HepG2 (cell line): ENCODE measurements around the gene TMEM217.

Source experiments
- EED ChIP-seq: sonication (generic); formaldehyde crosslinking; IDR thresholded peaks from 2 replicates; pipeline ENCODE4 v1.5.0; 2020; ENCODE audit warnings: mild to moderate bottlenecking, missing genetic modification reagents
- RFX5 ChIP-seq: IDR thresholded peaks from 2 replicates; pipeline ENCODE4 v1.6.1; 2011; ENCODE audit warnings: low read depth, low read length, improper control_type of control experiment
- SAP130 ChIP-seq: IDR thresholded peaks from 2 replicates; pipeline ENCODE4 v1.6.1; 2016; ENCODE audit warnings: low read depth
- SIX4 ChIP-seq: sonication (generic); formaldehyde crosslinking; IDR thresholded peaks from 2 replicates; pipeline ENCODE4 v1.4.0; 2020; ENCODE audit warnings: missing genetic modification reagents
- SMC3 ChIP-seq: IDR thresholded peaks from 2 replicates; pipeline ENCODE4 v1.6.1; 2011; ENCODE audit warnings: low read length, improper control_type of control experiment
- SP140L ChIP-seq: sonication (generic); formaldehyde crosslinking; IDR thresholded peaks from 2 replicates; pipeline ENCODE4 v1.4.0; 2020; ENCODE audit warnings: missing genetic modification reagents, borderline replicate concordance
- ZNF121 ChIP-seq: sonication (generic); formaldehyde crosslinking; IDR thresholded peaks from 2 replicates; pipeline ENCODE4 v1.5.0; 2020; ENCODE audit warnings: mild to moderate bottlenecking, missing genetic modification reagents
- ZNF670 ChIP-seq: sonication (generic); formaldehyde crosslinking; IDR thresholded peaks from 2 replicates; pipeline ENCODE4 v1.8.0; 2022; ENCODE audit warnings: mild to moderate bottlenecking, missing genetic modification reagents, borderline replicate concordance

GRCh38 chr6:37205997-37206340 is 52.0 kb downstream of the TMEM217 start:
- TF ChIP-seq ZNF670 (CRISPR knock-in tag): no peak
- TF ChIP-seq EED (CRISPR knock-in tag): no peak
- no peak for TF ChIP-seq SIX4
- no peak for TF ChIP-seq SMC3
- no peak for TF ChIP-seq SAP130
- TF ChIP-seq RFX5: no peak
- no peak for TF ChIP-seq SP140L
- TF ChIP-seq ZNF121 (CRISPR knock-in tag): no peak
